GM19468 (cell line): Measurements from ENCODE around the gene ZNF844.
"Not testable (repeated sequence)": the region's sequence is repeated elsewhere in the genome, so short reads cannot be mapped to it uniquely, and the experiment has no call there.

Source experiments
- ATAC-seq: cut with Tn5 transposase; IDR thresholded peaks from one replicate; pipeline ENCODE4 v1.9.1; 2021; ENCODE audit warnings: mild to moderate bottlenecking, moderate library complexity, moderate number of reproducible peaks; ENCODE audit not compliant: unreplicated experiment; ENCODE audit errors: extremely low read depth

ZNF844 gene

DNA sequence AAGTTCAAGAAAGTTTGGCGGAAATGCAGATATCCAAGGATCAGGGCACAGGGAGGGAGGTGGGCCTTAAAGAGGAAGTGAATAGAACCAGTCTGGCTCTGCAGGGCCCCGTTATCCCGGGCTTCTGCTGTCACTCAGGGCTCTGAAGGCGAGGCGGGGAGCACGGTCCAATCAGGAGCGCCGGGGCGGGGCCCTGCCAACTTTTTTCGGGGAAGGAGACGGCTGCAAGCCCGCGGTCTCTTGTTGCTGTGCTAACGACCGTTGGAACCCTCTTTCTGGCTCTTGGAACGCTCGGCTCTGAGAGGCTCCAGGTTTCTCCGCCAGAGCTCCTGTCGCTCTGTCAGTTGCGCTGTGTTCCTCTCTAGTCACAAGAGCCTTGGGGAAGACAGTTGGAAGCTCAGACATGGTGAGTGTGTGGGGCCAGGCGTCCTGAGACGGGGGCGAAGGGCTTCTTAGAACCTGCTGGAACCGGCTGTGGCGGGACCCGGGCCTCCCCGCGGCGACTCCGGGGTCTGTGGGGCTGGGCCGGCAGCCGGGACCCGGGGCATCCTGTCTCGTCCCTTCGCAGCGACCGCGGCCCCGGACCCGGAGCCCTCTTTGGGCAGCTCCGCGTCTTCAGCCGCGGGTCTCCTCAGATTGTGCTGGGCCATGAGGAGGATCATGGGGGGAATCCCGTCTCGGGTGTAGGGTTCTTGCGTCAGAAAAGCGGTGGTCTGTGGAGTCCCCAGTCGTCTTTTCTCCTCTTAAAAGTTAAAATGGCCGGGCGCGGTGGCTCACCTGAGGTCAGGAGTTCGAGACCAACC, 27.7 kb downstream of the ZNF844 start:
- no peak for ATAC-seq

DNA sequence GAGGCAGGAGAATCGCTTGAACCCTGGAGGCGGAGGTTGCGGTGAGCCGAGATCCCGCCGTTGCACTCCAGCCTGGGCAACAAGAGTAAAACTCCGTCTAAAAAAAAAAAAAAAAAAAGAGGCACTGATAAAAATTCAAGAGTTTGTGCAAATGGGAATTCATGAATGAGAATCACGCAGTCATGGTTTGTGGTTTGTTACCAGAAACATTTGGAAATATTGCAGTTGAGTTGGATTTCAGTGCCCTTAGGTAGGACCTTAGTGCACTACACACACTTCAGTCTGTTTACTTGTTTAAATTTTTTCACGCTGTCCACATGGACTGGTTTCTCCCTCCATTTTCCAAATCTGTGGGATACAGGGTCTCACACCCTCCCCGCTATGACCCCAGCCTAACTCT, 28.4 kb downstream of the ZNF844 start:
- no peak for ATAC-seq

DNA sequence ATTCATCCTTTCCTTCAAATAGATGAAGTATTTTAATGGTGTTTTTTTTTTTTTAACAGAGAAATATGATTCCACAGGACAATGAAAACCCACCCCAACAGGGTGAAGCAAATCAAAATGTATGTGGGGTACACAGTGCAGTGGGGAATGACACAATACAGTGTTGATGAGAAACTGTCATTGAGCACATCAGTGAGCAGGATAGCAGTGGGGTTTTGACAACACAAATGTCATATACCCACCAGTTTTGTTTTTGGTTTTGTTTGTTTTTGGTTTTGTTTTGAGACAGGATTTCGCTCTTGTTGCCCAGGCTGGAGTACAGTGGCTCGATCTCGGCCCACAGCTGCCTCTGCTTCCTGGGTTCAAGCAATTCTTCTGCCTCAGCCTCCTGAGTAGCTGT, 29.2 kb downstream of the ZNF844 start:
- no peak for ATAC-seq

DNA sequence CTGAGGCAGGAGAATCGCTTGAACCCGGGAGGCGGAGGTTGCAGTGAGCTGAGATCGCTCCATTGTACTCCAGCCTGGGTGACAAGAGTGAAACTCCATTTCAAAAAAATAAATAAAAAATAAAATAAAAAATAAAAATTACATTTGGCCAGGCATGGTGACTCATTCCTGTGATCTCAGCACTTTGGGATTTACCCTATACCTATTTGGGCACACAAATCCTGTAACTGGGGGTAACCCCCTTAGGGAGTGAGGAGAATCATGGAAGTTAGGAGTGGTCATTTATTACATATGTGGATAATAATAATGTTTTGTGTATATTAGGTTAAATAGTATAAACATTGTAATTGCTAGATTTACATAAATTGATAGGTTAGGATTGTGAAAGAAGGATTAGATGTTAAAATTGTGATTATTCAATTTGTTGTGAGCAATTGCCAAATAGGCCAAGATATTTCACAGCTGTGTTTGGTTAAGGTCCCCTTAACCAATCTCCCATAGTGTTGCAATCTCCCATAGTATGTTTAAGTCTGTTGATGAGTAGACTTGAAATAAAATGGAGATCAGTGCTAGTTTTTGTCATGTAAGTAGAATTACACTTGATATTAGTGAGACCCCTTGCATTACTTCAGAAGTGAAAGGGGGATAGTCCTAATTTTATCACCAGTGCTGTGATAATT, 30.7 kb downstream of the ZNF844 start:
- ATAC-seq: no peak

DNA sequence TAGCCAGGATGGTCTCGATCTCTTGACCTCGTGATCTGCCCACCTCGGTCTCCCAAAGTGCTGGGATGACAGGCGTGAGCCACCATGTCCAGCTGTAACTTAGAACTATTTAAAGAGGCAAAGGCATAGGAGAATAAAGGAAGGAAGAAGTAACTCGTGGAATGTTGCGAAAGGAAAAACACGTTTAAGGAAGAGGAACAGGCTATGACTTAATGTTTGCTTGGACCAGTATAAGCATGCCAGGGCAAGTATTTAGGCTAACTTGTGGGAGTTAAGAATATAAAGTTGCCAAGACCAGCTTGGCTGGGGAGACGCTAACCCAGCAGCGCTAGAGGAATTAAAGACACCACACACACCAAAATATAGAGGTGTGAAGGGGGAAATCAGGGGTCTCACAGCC, 33.5 kb downstream of the ZNF844 start:
- ATAC-seq: no peak

DNA sequence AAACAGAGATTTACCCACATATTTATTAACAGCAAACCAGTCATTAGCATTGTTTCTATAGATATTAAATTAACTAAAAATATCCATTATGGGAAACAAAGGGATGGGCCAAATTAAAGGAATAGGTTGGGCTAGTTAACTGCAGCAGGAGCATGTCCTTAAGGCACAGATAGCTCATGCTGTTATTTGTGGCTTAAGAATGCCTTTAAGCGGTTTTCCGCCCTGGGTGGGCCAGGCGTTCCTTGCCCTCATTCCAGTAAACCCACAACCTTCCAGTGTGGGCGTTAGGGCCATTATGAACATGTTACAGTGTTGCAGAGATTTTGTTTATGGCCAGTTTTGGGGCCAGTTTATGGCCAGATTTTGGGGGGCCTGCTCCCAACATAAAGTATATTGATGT, 39.4 kb downstream of the ZNF844 start:
- ATAC-seq: not testable (repeated sequence)

DNA sequence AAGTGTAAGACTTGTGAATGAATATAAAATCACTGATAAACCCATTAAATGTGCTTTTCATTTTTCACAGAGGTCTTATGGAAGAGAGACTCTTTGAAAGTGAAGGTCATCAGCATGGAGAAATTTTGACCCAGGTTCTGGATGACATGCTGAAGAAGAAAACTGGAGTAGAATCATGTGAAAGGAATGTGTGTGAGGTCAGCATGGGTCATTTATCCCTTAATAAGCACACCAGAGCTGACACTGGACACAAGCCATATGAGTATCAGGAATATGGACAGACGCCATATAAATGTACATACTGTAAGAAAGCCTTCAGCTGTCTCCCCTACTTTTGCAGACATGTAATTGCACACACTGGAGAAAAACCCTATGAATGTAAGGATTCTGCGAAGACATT, 46.6 kb downstream of the ZNF844 start:
- no peak for ATAC-seq

DNA sequence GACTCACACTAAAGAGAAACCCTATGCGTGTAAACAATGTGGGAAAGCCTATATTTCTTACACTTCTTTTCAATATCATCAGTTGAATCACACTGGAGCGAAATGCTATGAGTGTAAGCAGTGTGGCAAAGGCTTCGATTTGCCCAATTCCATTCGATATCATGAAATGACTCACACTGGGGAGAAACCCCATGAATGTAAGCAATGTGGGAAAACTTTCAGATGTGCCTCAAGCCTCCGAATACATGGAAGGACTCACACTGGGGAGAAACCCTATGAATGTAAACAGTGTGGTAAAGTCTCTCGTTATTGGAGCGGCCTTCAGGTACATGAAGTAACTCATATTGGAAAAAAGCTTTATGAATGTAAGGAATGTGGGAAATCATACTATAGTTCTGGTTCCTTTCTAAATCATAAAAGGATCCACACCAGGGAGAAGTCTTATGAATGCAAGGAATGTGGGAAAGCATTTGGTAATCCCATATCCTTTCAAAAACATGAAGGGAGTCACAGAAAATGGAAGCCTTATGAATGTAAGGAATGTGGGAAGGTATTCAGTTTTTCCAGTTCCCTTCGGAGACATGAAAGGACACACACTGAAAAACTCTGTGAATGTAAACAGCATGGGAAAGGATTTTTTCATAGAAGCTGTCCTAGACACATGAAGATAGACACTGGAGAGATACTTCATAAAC, 47.6 kb downstream of the ZNF844 start:
- no peak for ATAC-seq

DNA sequence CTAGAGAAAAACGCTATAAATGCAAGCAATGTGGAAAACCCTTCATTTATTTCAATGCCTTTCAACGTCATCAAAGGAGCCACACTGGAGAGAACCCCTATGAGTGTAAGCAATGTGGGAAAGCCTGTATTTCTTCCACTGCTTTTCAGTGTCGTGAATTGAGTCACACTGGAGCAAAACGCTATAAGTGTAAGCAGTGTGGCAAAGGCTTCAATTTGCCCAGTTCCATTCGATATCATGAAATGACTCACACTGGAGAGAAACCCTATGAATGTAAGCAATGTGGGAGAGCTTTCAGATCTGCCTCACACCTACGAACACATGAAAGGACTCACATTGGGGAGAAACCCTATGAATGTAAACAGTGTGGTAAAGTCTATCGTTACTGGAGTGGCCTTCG, 48.2 kb downstream of the ZNF844 start:
- ATAC-seq: no peak

DNA sequence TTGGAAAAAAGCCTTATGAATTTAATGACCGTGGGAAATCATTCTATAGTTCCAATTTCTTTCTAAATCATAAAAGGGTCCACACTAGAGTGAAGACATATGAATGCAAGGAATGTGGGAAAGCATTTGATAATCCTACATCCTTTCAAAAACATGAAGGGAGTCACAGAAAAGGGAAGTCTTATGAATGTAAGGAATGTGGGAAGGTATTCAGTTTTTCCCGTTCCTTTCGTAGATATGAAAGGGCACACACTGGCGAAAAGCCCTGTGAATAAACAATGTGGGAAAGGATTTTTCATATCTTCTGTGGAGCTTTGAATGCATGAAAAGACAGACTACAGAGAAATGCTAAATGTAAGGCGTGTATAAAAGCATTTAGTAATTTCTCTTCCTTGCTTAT, 48.6 kb downstream of the ZNF844 start:
- ATAC-seq: no peak

DNA sequence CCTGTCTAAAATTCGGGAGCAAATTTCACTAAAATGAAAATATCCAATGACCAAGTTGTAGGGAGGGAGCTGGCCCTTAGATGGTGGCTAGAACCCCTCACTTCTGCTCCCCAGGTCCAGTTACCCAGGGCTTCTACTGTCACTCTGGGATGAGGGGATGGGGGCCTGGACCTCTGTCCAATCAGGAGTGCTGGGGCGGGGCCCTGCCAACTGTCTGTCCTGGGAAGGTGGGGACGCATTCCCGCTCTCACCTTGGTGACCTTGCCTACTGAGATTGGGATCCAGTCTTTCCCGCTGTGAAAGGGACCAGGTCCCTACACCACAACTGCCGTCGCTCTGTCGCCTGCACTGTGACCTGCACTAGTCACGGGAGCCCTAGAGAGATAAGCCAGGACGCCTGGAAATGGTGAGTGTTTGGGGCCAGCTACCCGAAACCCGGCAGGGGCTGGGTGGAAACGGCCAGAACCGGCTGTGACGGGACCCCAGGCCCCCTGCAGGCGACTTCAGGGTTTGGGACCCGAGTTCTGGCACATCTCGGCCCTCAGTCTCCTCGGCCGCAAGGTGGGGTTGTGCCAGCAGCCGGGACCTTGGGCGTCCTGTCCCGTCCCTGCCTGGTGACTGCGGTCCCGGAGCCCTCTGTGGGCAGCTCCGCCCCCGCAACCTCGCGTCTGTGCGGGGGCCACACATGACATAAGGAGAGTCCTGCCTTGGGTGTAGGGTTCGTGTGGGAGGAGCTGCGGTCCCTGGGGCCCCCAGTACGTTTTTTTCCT, 52.9 kb downstream of the ZNF844 start:
- ATAC-seq: no peak

DNA sequence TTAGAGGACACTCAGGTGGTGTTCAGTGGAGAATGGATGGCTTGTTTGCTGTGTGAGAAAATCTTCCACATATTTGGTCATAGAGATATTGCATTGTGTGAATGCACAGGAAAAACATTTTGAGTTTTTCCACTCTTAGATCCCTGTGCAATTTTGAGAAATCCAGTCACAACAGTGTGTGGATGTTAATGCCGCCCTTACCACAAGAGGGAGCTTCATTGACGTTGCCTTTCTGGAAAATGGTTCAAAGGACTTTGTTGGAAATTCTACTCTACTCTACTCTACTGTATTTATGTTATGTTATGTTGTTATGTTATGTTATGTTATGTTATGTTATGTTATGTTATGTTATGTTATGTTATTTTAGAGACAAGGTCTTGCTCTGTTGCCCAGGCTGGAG, 62.2 kb downstream of the ZNF844 start:
- no peak for ATAC-seq
